ENCODE results near the gene CXXC5.

CXXC5 gene

GRCh38 chr5:139642891-139643871 is 5.0 kb upstream of the CXXC5 start:
- TF ChIP-seq CTCF (IDR thresholded peaks at IDR 0.05; ENCODE audit: low read depth, low read length, missing control alignments): no peak
- no peak overlapping the region for H3K4me3 ChIP-seq (ENCODE audit: low read depth, low read length)
- DNase-seq (ENCODE audit: low read depth): no peak

GRCh38 chr5:139644001-139644456 is 4.1 kb upstream of the CXXC5 start:
- TF ChIP-seq CTCF (IDR thresholded peaks at IDR 0.05; ENCODE audit: low read depth, low read length, missing control alignments): no peak
- no peak for DNase-seq (ENCODE audit: low read depth)
- no peak overlapping the region for H3K4me3 ChIP-seq (ENCODE audit: low read depth, low read length)

GRCh38 chr5:139644646-139645429 is 3.3 kb upstream of the CXXC5 start:
- no peak overlapping the region for H3K4me3 ChIP-seq (ENCODE audit: low read depth, low read length)
- no peak for DNase-seq (ENCODE audit: low read depth)
- TF ChIP-seq CTCF (IDR thresholded peaks at IDR 0.05; ENCODE audit: low read depth, low read length, missing control alignments): no peak

DNA sequence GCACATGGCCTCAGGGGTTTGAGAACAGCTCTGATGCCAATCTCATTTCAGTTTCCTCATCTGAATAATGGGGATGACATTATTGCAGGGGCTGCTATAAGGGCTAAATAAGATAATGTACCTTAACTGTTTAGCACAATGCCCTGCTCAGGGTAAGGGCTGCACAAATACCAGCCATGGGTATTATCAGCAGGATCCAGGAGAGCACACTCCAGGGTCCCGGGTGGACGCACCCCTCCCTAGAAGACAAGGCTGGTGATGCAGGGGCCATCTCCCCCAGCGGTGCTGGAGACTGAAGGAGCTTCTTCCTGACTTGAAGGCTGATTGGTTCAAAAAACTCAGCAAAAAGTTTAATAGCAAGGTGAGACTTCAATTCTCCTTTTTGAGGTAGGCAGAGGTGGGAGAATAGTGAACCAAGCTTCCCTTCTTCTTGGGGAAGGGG is 2.7 kb upstream of the CXXC5 start:
- H3K4me3 ChIP-seq (ENCODE audit: low read depth, low read length): no peak overlapping the region
- DNase-seq (ENCODE audit: low read depth): no peak
- no peak for TF ChIP-seq CTCF (IDR thresholded peaks at IDR 0.05; ENCODE audit: low read depth, low read length, missing control alignments)

GRCh38 chr5:139646111-139646510 is 2.0 kb upstream of the CXXC5 start:
- no peak for DNase-seq (ENCODE audit: low read depth)
- TF ChIP-seq CTCF (IDR thresholded peaks at IDR 0.05; ENCODE audit: low read depth, low read length, missing control alignments): no peak
- no peak overlapping the region for H3K4me3 ChIP-seq (ENCODE audit: low read depth, low read length)

GRCh38 chr5:139646912-139647505 is 1.1 kb upstream of the CXXC5 start:
- no peak for DNase-seq (ENCODE audit: low read depth)
- no peak overlapping the region for H3K4me3 ChIP-seq (ENCODE audit: low read depth, low read length)
- TF ChIP-seq CTCF (IDR thresholded peaks at IDR 0.05; ENCODE audit: low read depth, low read length, missing control alignments): no peak
